ENCODE measurements around the gene NUCB2.
"Not testable (repeated sequence)": the region's sequence is repeated elsewhere in the genome, so short reads cannot be mapped to it uniquely, and the experiment has no call there.

The NUCB2 gene

DNA sequence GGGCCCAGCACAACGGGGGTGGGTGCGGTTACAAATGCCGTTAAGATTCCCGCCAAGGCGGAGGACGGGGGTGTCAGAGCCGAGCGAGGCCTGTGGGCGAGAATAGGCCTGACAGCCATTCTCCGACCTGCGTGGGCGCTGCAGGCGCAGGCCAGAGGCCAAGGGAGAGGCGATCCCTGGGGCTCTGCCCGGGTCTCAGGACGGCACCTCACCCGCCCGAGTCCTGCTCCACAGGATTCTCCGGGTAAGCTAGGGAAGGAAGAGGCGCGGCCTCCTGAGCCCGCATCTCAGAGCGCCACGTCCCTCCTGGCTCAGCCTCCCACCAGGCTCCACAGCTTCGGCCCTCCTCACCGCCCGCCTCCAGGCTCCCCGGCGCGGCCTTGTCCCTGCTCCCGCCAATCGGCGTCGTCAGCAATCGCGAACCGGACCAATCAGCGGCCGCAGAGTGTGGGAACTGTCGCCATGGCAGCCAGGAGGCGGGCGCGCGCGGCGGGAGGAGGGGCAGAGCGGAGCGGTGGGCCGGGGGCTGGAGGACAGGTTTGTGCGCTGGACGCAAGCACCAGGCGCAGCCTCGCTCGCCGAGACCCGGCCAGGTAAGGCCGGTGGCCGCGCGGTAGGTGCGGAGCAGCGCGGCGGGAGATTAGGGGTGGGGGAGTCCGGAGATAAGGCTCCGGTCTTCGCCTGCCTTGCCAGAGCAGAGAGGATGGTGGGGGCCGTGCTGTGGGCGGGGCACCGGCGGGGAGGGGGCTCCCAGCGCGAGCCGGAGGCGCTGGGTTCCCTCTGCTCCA is at the start of gene NUCB2:
Gene NUCB2 (plus strand): TSS at position 504 of the 788 bp plus-strand sequence. CDS start 18,585 bp downstream, outside the sequence.
- H3K4me3 ChIP-seq (ENCODE audit: low read depth, low read length): peak within 1 kb of the TSS; percentile 92
- H3K4me1 ChIP-seq (ENCODE audit: control insufficient read depth, insufficient read depth, low read length): no peaks in the 10 kb centered on the region
- peak within 1 kb of the TSS; percentile 70 for H3K27ac ChIP-seq (ENCODE audit: low read depth, low read length)
- H3K9me3 ChIP-seq (ENCODE audit: control insufficient read depth, insufficient read depth, low read length): no peaks in the 10 kb centered on the region
- H3K9ac ChIP-seq (ENCODE audit: low read depth, low read length): peak within 1 kb of the TSS; percentile 78
- H3K27me3 ChIP-seq (ENCODE audit: control insufficient read depth, insufficient read depth, low read length): peaks cover 10% of the 10 kb centered on the region
- no peaks in the 10 kb centered on the region for H3K36me3 ChIP-seq (ENCODE audit: control insufficient read depth, insufficient read depth, low read length)

DNA sequence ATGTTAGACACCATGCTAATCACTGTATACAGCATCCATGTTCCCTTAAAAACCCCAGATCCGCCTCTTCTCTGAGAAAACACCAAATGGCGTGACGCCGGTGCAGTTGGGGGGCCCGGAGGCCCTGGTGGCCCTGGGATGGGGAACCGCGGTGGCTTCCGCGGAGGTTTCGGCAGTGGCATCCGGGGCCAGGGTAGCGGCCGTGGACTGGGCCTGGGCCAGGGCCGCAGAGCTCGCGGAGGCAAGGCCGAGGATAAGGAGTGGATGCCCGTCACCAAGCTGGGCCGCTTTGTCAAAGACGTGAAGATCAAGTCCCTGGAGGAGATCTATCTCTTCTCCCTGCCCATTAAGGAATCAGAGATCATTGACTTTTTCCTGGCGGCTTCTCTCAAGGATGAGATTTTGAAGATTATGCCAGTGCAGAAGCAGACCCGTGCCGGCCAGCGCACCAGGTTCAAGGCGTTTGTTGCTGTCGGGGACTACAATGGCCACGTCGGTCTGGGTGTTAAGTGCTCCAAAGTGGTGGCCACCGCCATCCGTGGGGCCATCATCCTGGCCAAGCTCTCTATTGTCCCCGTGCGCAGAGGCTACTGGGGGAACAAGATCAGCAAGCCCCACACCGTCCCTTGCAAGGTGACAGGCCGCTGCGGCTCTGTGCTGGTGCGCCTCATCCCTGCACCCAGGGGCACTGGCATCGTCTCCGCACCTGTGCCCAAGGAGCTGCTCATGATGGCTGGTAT is 48.2 kb upstream of the NUCB2 start:
- H3K27me3 ChIP-seq (ENCODE audit: control insufficient read depth, insufficient read depth, low read length); H3K27ac ChIP-seq (ENCODE audit: low read depth, low read length); H3K9me3 ChIP-seq (ENCODE audit: control insufficient read depth, insufficient read depth, low read length); H3K4me3 ChIP-seq (ENCODE audit: low read depth, low read length); H3K9ac ChIP-seq (ENCODE audit: low read depth, low read length); H3K4me1 ChIP-seq (ENCODE audit: control insufficient read depth, insufficient read depth, low read length); H3K36me3 ChIP-seq (ENCODE audit: control insufficient read depth, insufficient read depth, low read length): not testable (repeated sequence)

GRCh38 chr11:17229481-17230152 is 46.9 kb upstream of the NUCB2 start:
- Histone ChIP-seq H3K36me3 (ENCODE audit: control insufficient read depth, insufficient read depth, low read length) (no peaks in the 10 kb centered on the region), H3K27ac (ENCODE audit: low read depth, low read length) (no peak overlapping the region), H3K4me3 (ENCODE audit: low read depth, low read length) (no peak overlapping the region), H3K4me1 (ENCODE audit: control insufficient read depth, insufficient read depth, low read length) (no peaks in the 10 kb centered on the region), H3K9ac (ENCODE audit: low read depth, low read length) (no peak overlapping the region), H3K27me3 (ENCODE audit: control insufficient read depth, insufficient read depth, low read length) (no peaks in the 10 kb centered on the region), H3K9me3 (ENCODE audit: control insufficient read depth, insufficient read depth, low read length) (no peaks in the 10 kb centered on the region)

DNA sequence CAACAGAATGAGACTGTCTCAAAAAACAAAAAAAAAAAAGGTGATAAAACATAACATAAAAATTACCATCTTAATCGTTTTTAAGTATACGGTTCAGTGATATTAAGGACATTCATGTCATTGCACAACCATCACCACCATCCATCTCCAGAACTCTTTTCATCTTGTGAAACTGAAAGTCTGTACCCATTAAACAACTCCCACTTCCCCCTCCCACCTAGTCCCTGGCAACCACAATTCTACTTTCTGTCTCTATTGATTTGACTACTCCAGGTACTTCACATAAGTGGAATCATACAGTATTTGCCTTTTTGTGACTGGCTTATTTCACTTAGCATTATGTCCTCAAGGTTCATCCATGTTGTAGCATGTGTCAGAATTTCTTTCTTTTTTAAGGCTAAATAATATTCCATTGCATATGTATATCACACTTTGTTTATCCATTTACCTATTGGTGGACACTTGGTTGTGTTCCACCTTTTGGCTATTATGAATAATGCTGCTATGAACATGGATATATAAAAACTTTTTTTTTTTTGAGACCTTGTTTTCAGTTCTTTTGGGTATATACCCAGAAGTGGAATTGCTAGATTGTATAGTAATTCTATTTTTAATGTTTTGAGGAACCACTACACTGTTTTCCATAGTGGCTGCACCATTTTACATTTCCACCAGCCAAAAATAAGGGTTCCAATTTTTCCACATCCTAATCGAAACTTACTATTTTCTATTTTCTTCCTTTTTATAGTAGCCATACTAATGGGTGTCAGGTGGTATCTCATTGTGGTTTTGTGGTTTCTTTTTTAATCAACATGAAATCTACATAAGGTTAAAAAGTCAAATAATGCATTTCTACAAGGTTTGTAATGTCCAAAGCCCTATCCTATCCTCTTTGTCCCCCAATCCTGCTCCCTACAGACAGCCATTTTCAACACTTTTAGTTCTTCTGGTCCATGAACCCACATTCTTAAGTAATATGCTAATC is 45.4 kb upstream of the NUCB2 start:
- no peak overlapping the region for H3K4me3 ChIP-seq (ENCODE audit: low read depth, low read length)
- H3K27me3 ChIP-seq (ENCODE audit: control insufficient read depth, insufficient read depth, low read length): no peaks in the 10 kb centered on the region
- no peaks in the 10 kb centered on the region for H3K9me3 ChIP-seq (ENCODE audit: control insufficient read depth, insufficient read depth, low read length)
- H3K9ac ChIP-seq (ENCODE audit: low read depth, low read length): no peak overlapping the region
- H3K4me1 ChIP-seq (ENCODE audit: control insufficient read depth, insufficient read depth, low read length): no peaks in the 10 kb centered on the region
- no peaks in the 10 kb centered on the region for H3K36me3 ChIP-seq (ENCODE audit: control insufficient read depth, insufficient read depth, low read length)
- H3K27ac ChIP-seq (ENCODE audit: low read depth, low read length): no peak overlapping the region

DNA sequence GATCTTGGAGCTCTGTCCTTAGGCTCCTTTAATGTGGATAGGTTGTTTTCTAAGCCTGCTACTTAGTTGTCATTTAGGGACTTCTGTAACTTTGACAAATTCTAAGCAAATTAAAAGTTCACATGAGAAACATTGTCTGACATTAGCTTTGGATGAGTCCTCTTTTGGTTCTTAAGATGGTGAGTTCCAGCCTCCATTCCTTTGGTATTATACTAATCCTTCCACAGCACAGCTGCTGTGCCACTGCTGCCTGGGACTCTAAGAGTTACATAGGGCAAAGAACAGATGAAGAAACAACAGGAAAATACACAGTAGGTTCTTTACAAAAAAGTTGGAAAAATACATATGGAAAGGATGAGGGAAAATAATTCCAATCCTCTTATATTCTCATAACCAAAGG is 43.4 kb upstream of the NUCB2 start:
- H3K36me3 ChIP-seq (ENCODE audit: control insufficient read depth, insufficient read depth, low read length): no peaks in the 10 kb centered on the region
- no peaks in the 10 kb centered on the region for H3K27me3 ChIP-seq (ENCODE audit: control insufficient read depth, insufficient read depth, low read length)
- H3K9ac ChIP-seq (ENCODE audit: low read depth, low read length): no peak overlapping the region
- H3K9me3 ChIP-seq (ENCODE audit: control insufficient read depth, insufficient read depth, low read length): no peaks in the 10 kb centered on the region
- H3K27ac ChIP-seq (ENCODE audit: low read depth, low read length): no peak overlapping the region
- no peak overlapping the region for H3K4me3 ChIP-seq (ENCODE audit: low read depth, low read length)
- H3K4me1 ChIP-seq (ENCODE audit: control insufficient read depth, insufficient read depth, low read length): no peaks in the 10 kb centered on the region

GRCh38 chr11:17238377-17238776 is 38.2 kb upstream of the NUCB2 start:
- H3K27me3 ChIP-seq (ENCODE audit: control insufficient read depth, insufficient read depth, low read length): no peaks in the 10 kb centered on the region
- no peaks in the 10 kb centered on the region for H3K4me1 ChIP-seq (ENCODE audit: control insufficient read depth, insufficient read depth, low read length)
- no peaks in the 10 kb centered on the region for H3K9me3 ChIP-seq (ENCODE audit: control insufficient read depth, insufficient read depth, low read length)
- H3K36me3 ChIP-seq (ENCODE audit: control insufficient read depth, insufficient read depth, low read length): no peaks in the 10 kb centered on the region
- no peak overlapping the region for H3K9ac ChIP-seq (ENCODE audit: low read depth, low read length)
- H3K4me3 ChIP-seq (ENCODE audit: low read depth, low read length): no peak overlapping the region
- H3K27ac ChIP-seq (ENCODE audit: low read depth, low read length): no peak overlapping the region

DNA sequence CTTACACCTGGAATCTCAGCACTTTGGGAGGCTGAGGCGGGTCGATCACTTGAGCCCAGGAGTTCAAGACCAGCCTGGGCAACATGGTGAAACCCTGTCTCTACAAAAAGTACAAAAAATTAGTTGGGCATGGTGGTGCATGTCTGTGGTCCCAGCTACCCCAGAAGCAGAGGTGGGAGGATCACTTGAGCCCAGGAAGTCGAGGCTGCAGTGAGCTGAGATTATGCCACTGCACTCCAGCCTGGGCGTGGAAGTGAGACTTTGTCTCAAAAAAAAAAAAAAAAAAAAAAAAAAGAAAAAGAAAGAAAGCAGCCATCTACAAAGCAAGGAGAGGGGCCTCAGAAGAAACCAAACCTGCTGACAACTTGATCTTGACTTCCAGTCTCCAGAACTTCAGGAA is 36.6 kb upstream of the NUCB2 start:
- H3K36me3 ChIP-seq (ENCODE audit: control insufficient read depth, insufficient read depth, low read length); H3K9ac ChIP-seq (ENCODE audit: low read depth, low read length); H3K9me3 ChIP-seq (ENCODE audit: control insufficient read depth, insufficient read depth, low read length); H3K4me3 ChIP-seq (ENCODE audit: low read depth, low read length); H3K27ac ChIP-seq (ENCODE audit: low read depth, low read length); H3K27me3 ChIP-seq (ENCODE audit: control insufficient read depth, insufficient read depth, low read length); H3K4me1 ChIP-seq (ENCODE audit: control insufficient read depth, insufficient read depth, low read length): not testable (repeated sequence)

DNA sequence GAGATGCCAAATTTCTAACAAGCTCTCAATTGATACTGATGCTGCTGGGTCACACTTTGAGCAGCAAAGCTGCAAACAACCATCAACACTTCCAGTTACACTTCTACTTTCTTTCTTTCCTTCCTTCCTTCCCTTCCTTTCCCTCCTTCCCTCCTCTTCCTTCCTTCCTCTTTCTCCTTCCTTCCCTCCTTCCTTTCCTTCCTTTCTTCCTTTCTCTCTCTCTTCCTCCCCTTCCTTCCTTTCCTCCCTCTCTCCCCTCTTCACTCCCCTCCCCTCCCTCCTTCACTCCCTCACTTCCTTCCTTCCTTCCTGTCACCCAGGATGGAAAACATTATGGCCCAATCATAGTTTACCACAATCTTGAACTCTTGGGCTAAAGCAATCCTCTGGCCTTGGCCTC is 35.8 kb upstream of the NUCB2 start:
- Histone ChIP-seq H3K27ac (ENCODE audit: low read depth, low read length) (no peak overlapping the region), H3K9ac (ENCODE audit: low read depth, low read length) (no peak overlapping the region), H3K27me3 (ENCODE audit: control insufficient read depth, insufficient read depth, low read length) (no peaks in the 10 kb centered on the region), H3K4me1 (ENCODE audit: control insufficient read depth, insufficient read depth, low read length) (no peaks in the 10 kb centered on the region), H3K36me3 (ENCODE audit: control insufficient read depth, insufficient read depth, low read length) (no peaks in the 10 kb centered on the region), H3K9me3 (ENCODE audit: control insufficient read depth, insufficient read depth, low read length) (no peaks in the 10 kb centered on the region), H3K4me3 (ENCODE audit: low read depth, low read length) (no peak overlapping the region)

GRCh38 chr11:17242954-17243353 is 33.6 kb upstream of the NUCB2 start:
- H3K9me3 ChIP-seq (ENCODE audit: control insufficient read depth, insufficient read depth, low read length); H3K4me3 ChIP-seq (ENCODE audit: low read depth, low read length); H3K4me1 ChIP-seq (ENCODE audit: control insufficient read depth, insufficient read depth, low read length); H3K9ac ChIP-seq (ENCODE audit: low read depth, low read length); H3K27me3 ChIP-seq (ENCODE audit: control insufficient read depth, insufficient read depth, low read length); H3K27ac ChIP-seq (ENCODE audit: low read depth, low read length); H3K36me3 ChIP-seq (ENCODE audit: control insufficient read depth, insufficient read depth, low read length): not testable (repeated sequence)

DNA sequence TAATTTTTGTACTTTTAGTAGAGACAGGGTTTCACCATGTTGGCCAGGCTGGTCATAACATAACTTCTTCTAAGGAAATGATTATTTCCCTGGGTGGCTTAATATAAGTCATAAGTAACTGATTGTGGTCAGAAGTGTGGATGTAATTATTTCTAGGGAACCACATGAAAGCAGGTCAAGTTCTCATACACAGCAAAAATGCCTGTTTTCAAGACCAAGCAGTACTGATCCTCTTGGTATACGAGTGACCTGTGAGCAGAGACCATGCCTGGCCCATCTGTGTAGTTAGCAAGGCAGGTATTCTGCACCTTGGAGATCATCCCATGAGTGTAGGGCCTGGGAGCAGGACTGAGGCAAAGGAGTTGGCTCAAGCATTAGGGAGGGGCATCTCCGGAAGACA is 32.5 kb upstream of the NUCB2 start:
- H3K27ac ChIP-seq (ENCODE audit: low read depth, low read length): no peak overlapping the region
- H3K9me3 ChIP-seq (ENCODE audit: control insufficient read depth, insufficient read depth, low read length): no peaks in the 10 kb centered on the region
- H3K4me1 ChIP-seq (ENCODE audit: control insufficient read depth, insufficient read depth, low read length): no peaks in the 10 kb centered on the region
- H3K27me3 ChIP-seq (ENCODE audit: control insufficient read depth, insufficient read depth, low read length): no peaks in the 10 kb centered on the region
- H3K36me3 ChIP-seq (ENCODE audit: control insufficient read depth, insufficient read depth, low read length): no peaks in the 10 kb centered on the region
- H3K9ac ChIP-seq (ENCODE audit: low read depth, low read length): no peak overlapping the region
- no peak overlapping the region for H3K4me3 ChIP-seq (ENCODE audit: low read depth, low read length)
